ENCODE data around the gene RAD1.

RAD1 gene

GRCh38 chr5:34858790-34859189 is 56.5 kb downstream of the RAD1 start:
- DNase-seq: no peak

DNA sequence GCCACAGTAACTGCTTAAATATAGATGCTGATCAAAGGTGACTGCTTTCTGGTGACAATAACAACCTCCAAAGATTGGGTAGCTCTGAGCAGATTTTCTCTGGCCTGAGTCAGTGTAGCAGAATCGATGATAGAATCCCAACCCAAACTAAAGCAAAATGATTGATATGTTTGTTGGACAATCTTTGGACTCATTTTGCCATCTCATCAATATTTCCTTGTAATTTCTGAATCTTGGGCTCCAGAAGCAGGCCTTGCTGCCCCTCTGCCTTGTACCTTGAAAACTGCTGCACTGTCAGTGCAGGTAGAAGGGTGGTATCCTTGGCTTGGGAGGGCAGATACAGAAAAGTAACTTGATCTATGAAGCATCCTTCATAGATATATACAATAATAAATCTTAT is 57.4 kb downstream of the RAD1 start:
- DNase-seq: no peak

DNA sequence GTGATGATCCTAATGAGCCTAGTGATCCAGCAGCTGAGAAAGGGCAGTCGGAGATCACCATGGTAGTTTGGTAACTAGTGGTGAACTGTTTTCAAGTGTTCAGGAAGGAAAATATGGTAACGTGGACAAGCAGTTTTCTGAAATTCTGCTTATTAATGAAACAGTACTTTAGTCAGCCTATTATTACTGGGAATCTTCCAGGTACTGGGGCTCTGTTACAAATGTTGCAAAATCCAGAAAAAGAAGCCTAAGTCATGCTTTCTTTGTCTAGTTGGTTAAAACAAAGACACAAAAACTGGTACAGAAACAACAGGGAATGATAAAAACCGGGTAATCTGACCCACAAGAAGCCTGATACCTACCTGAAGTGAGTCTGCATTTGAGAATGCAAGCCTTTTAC is 58.1 kb downstream of the RAD1 start:
- no peak for DNase-seq

Data from NCI-H82 (cell line).